K562 (cell line): ENCODE data around the gene SCT. TPM values are rescaled to one million over a fixed set of nuclear protein-coding genes. Genes with fewer than 3 reads are reported as not detected.

Experiments used
- BRD9 ChIP-seq: fragments of 450-650 bp; IDR thresholded peaks from 2 replicates; pipeline ENCODE4 v1.6.1; 2018; ENCODE audit warnings: low read depth; ENCODE audit not compliant: partially characterized antibody
- CBX1 ChIP-seq: sonication (generic); IDR thresholded peaks from 2 replicates; pipeline ENCODE4 v1.6.1; 2016; ENCODE audit warnings: antibody characterized with exemption, low read depth, mild to moderate bottlenecking
- FOXP1 ChIP-seq: sonication (generic); formaldehyde crosslinking; IDR thresholded peaks from 2 replicates; pipeline ENCODE4 v1.8.0; 2022; ENCODE audit warnings: mild to moderate bottlenecking, missing genetic modification reagents
- KLF6 ChIP-seq: fragments of 250-450 bp; sonication (Bioruptor Pico); IDR thresholded peaks from 2 replicates; pipeline ENCODE4 v1.4.0; 2020; ENCODE audit warnings: mild to moderate bottlenecking, moderate library complexity, borderline replicate concordance
- L3MBTL2 ChIP-seq: fragments of 450-650 bp; IDR thresholded peaks from 2 replicates; pipeline ENCODE4 v1.6.1; 2016; ENCODE audit warnings: mild to moderate bottlenecking, moderate library complexity
- NCOA2 ChIP-seq, 2 experiments: fragments of 450-650 bp; IDR thresholded peaks; 2 replicates each; pipeline ENCODE4 v1.6.1; 2018; ENCODE audit warnings: mild to moderate bottlenecking in 2 of 2, moderate library complexity in 1 of 2; ENCODE audit not compliant: partially characterized antibody in 2 of 2
- NFIC ChIP-seq: fragments of 450-650 bp; IDR thresholded peaks from 2 replicates; pipeline ENCODE4 v1.6.1; 2017; ENCODE audit warnings: mild to moderate bottlenecking, inconsistent platforms
- PTBP1 ChIP-seq: fragments of 200-400 bp; formaldehyde crosslinking; IDR thresholded peaks from 2 replicates; pipeline ENCODE4 v1.6.1; 2017; ENCODE audit warnings: low read depth, low read length
- STAG1 ChIP-seq: sonication (generic); formaldehyde crosslinking; IDR thresholded peaks from 2 replicates; pipeline ENCODE4 v1.5.0; 2020; ENCODE audit warnings: missing genetic modification reagents, borderline replicate concordance
- ZBTB8A ChIP-seq: fragments of 450-650 bp; IDR thresholded peaks from 2 replicates; pipeline ENCODE4 v1.6.1; 2018; ENCODE audit warnings: mild to moderate bottlenecking, moderate library complexity; ENCODE audit not compliant: partially characterized antibody
- ZNF77 ChIP-seq: fragments of 250-450 bp; sonication (Bioruptor Pico); IDR thresholded peaks from 2 replicates; pipeline ENCODE4 v1.5.0; 2020
- polyA plus RNA-seq, 8 experiments: library from polyadenylated mRNA; depleted of rRNA in 4 of 8; stranded (reverse) in 5 of 8; unstranded in 3 of 8; fragments of >200 nt; fragmentation: Nextera tagmentation in 2 of 8; fragmentation: Illumina TruSeq in 1 of 8; extraction: Ambion mirVana in 2 of 8; extraction: Trizol in 1 of 8; gene quantifications; 2 replicates each; pipeline versions ENCODE4 v1.2.1 to v1.2.3, GENCODE V29; 2011 to 2014; ENCODE audit warnings: inconsistent platforms in 1 of 8, missing spikeins in 1 of 8
- total RNA-seq, 7 experiments: library from RNA; depleted of rRNA in 6 of 7; stranded (reverse); fragments of >200 nt in 6 of 7; fragmentation: Illumina TruSeq in 2 of 7; extraction: Trizol in 2 of 7; gene quantifications; 2 replicates each; pipeline versions ENCODE4 v1.2.1 to v1.2.3, GENCODE V29; 2011 to 2021; ENCODE audit warnings: low replicate concordance in 1 of 7
- TF ChIP-seq, protein P1 (sequence below): sonication (generic); formaldehyde crosslinking; IDR thresholded peaks from 2 replicates; pipeline ENCODE4 v1.8.0; 2022; ENCODE audit warnings: missing genetic modification reagents, mild to moderate bottlenecking, moderate library complexity, borderline replicate concordance
- TF ChIP-seq, protein P2 (sequence below): sonication (generic); formaldehyde crosslinking; IDR thresholded peaks from 2 replicates; pipeline ENCODE4 v1.5.0; 2020; ENCODE audit warnings: missing genetic modification reagents
- TF ChIP-seq, protein P3 (sequence below): sonication (generic); formaldehyde crosslinking; IDR thresholded peaks from 2 replicates; pipeline ENCODE4 v1.9.0; 2022; ENCODE audit warnings: mild to moderate bottlenecking, missing genetic modification reagents
- TF ChIP-seq, protein P4 (sequence below): sonication (generic); formaldehyde crosslinking; IDR thresholded peaks from 2 replicates; pipeline ENCODE4 v1.8.1; 2023; ENCODE audit warnings: mild to moderate bottlenecking, missing genetic modification reagents
- TF ChIP-seq, protein P5 (sequence below): fragments of 450-650 bp; formaldehyde crosslinking; conservative IDR thresholded peaks from 2 replicates; pipeline ENCODE4 v1.4.0; 2022; ENCODE audit warnings: mild to moderate bottlenecking, missing genetic modification characterization
- TF ChIP-seq, protein P6 (sequence below): IDR thresholded peaks from 2 replicates; pipeline ENCODE4 v1.6.1; 2012; ENCODE audit warnings: low read depth, low read length, improper control_type of control experiment, borderline replicate concordance

Gene SCT
- total and polyA plus RNA-seq, 9 of the 15 experiments (the other 6 are each of a cell fraction or from before 2014, with no cell fraction given), result not detected

DNA sequence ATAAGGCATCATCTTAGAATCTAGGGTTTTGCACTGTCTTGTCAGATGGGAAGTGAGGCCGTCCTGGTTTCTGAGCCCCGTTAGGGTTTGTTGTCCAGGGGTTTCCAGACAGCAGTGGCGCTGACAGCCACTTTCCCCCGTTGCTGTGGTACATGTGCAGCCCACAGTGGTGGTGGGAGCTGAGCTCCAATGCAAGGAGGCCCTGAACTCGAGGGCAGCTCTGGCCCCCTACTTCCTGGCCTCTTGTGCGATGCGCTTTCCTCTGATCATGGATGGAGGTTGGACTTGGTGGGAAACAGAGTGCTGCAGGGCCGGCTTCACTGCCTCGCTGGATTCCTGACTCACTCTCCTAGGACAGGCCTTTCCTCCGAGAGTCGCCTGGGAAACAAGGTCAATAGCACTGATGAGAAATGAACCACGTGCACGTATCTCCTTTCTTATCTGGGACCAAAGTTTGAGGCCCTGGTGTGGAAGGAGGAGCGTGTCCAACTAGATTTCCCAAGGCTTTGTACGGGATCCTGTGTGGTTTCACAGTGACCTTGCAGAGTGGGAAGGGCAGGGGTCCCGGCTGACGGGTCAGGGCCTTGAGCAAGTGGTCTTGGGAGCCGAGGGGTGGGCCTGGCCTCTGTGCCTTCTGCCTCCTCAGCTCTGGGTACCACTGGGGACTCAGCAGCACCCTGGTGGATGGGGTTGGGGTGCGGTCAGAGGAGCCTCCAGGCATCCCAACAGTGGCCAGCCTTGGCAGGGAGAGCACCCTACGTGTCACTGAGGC, 47.0 kb downstream of the SCT start (continued):
- TF ChIP-seq BRD9 (no peak), L3MBTL2 (peak; percentile 27; the same call in 1 of the 2 replicates), KLF6 (no peak), CBX1 (no peak), STAG1 (CRISPR knock-in tag) (no peak), NCOA2 (IDR thresholded peaks at IDR 0.05; ENCODE audit: partially characterized antibody in 2 of 2) (no peak), PTBP1 (no peak), NFIC (no peak), FOXP1 (CRISPR knock-in tag) (no peak), ZNF77 (CRISPR knock-in tag) (no peak), ZBTB8A (no peak)
- TF ChIP-seq, protein P1, sequence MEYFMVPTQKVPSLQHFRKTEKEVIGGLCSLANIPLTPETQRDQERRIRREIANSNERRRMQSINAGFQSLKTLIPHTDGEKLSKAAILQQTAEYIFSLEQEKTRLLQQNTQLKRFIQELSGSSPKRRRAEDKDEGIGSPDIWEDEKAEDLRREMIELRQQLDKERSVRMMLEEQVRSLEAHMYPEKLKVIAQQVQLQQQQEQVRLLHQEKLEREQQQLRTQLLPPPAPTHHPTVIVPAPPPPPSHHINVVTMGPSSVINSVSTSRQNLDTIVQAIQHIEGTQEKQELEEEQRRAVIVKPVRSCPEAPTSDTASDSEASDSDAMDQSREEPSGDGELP (CRISPR knock-in tag), result peak; percentile 29; the same call in 1 of the 2 replicates
- TF ChIP-seq, protein P2, sequence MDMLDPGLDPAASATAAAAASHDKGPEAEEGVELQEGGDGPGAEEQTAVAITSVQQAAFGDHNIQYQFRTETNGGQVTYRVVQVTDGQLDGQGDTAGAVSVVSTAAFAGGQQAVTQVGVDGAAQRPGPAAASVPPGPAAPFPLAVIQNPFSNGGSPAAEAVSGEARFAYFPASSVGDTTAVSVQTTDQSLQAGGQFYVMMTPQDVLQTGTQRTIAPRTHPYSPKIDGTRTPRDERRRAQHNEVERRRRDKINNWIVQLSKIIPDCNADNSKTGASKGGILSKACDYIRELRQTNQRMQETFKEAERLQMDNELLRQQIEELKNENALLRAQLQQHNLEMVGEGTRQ (CRISPR knock-in tag), result no peak
- TF ChIP-seq, protein P3, sequence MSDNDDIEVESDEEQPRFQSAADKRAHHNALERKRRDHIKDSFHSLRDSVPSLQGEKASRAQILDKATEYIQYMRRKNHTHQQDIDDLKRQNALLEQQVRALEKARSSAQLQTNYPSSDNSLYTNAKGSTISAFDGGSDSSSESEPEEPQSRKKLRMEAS (CRISPR knock-in tag), result peak; percentile 65
- TF ChIP-seq, protein P4, sequence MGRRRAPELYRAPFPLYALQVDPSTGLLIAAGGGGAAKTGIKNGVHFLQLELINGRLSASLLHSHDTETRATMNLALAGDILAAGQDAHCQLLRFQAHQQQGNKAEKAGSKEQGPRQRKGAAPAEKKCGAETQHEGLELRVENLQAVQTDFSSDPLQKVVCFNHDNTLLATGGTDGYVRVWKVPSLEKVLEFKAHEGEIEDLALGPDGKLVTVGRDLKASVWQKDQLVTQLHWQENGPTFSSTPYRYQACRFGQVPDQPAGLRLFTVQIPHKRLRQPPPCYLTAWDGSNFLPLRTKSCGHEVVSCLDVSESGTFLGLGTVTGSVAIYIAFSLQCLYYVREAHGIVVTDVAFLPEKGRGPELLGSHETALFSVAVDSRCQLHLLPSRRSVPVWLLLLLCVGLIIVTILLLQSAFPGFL, result 0 out of 2 replicates have a peak, but pooled peaks have one; percentile 55
- TF ChIP-seq, protein P5, sequence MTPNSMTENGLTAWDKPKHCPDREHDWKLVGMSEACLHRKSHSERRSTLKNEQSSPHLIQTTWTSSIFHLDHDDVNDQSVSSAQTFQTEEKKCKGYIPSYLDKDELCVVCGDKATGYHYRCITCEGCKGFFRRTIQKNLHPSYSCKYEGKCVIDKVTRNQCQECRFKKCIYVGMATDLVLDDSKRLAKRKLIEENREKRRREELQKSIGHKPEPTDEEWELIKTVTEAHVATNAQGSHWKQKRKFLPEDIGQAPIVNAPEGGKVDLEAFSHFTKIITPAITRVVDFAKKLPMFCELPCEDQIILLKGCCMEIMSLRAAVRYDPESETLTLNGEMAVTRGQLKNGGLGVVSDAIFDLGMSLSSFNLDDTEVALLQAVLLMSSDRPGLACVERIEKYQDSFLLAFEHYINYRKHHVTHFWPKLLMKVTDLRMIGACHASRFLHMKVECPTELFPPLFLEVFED (CRISPR knock-in tag), result no peak
- TF ChIP-seq, protein P6, sequence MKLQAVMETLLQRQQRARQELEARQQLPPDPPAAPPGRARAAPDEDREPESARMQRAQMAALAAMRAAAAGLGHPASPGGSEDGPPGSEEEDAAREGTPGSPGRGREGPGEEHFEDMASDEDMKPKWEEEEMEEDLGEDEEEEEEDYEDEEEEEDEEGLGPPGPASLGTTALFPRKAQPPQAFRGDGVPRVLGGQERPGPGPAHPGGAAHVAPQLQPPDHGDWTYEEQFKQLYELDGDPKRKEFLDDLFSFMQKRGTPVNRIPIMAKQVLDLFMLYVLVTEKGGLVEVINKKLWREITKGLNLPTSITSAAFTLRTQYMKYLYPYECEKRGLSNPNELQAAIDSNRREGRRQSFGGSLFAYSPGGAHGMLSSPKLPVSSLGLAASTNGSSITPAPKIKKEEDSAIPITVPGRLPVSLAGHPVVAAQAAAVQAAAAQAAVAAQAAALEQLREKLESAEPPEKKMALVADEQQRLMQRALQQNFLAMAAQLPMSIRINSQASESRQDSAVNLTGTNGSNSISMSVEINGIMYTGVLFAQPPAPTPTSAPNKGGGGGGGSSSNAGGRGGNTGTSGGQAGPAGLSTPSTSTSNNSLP, result no peak
